GM23338 (cell line): ENCODE results near the gene ABCA13. TPM values are rescaled to one million over a fixed set of nuclear protein-coding genes. Genes with fewer than 3 reads are reported as not detected.

Experiments used
- ATAC-seq: fragments of 200-7000 bp; cut with Tn5 transposase; 3 replicates; pipeline ENCODE4 v1.9.1; 2020
- DNase-seq: peaks from one replicate; pipeline ENCODE4 v3.0.0-alpha.2; 2015; ENCODE audit warnings: low spot score
- H2AFZ ChIP-seq: fragments of 200-600 bp; sonication (generic); 2 replicates; pipeline ENCODE4 v1.8.0; 2016; ENCODE audit warnings: antibody characterized with exemption, mild to moderate bottlenecking, moderate library complexity
- H3F3A ChIP-seq: fragments of 200-600 bp; sonication (generic); replicated peaks from 2 replicates; pipeline ENCODE4 v1.8.0; 2017; ENCODE audit warnings: antibody characterized with exemption, mixed run types, low read depth
- H3K27ac ChIP-seq: fragments of 200-600 bp; sonication (generic); 2 replicates; pipeline ENCODE4 v1.6.1; 2016; ENCODE audit warnings: low read depth
- H3K27me3 ChIP-seq: fragments of 200-600 bp; sonication (generic); 2 replicates; pipeline ENCODE4 v1.8.0; 2016; ENCODE audit warnings: mild to moderate bottlenecking, mixed run types, moderate library complexity; ENCODE audit not compliant: insufficient read depth
- H3K36me3 ChIP-seq: fragments of 200-600 bp; sonication (generic); 2 replicates; pipeline ENCODE4 v1.8.0; 2016; ENCODE audit warnings: mild to moderate bottlenecking; ENCODE audit not compliant: insufficient read depth
- H3K4me1 ChIP-seq: fragments of 200-600 bp; sonication (generic); 2 replicates; pipeline ENCODE4 v1.8.0; 2016; ENCODE audit warnings: mild to moderate bottlenecking, moderate library complexity; ENCODE audit not compliant: insufficient read depth
- H3K4me2 ChIP-seq: fragments of 200-600 bp; sonication (generic); 2 replicates; pipeline ENCODE4 v1.7.1; 2017; ENCODE audit warnings: mixed run types
- H3K4me3 ChIP-seq: fragments of 200-600 bp; sonication (generic); 2 replicates; pipeline ENCODE4 v1.6.1; 2016; ENCODE audit warnings: mixed run types
- H3K79me2 ChIP-seq: fragments of 200-600 bp; sonication (generic); replicated peaks from 2 replicates; pipeline ENCODE4 v1.8.0; 2017; ENCODE audit warnings: mild to moderate bottlenecking; ENCODE audit not compliant: insufficient read depth
- H3K9me2 ChIP-seq: fragments of 200-600 bp; sonication (generic); 2 replicates; pipeline ENCODE4 v1.8.0; 2017; ENCODE audit not compliant: insufficient read depth
- H4K20me1 ChIP-seq: fragments of 200-600 bp; sonication (generic); replicated peaks from 2 replicates; pipeline ENCODE4 v1.8.0; 2017; ENCODE audit warnings: mild to moderate bottlenecking; ENCODE audit not compliant: insufficient read depth
- H3K27ac Mint-ChIP-seq: 2 replicates; pipeline ENCODE4 v1.8.0; 2020; ENCODE audit warnings: inconsistent platforms, mild to moderate bottlenecking, moderate library complexity, mixed read lengths
- H3K27me3 Mint-ChIP-seq: 3 replicates; pipeline ENCODE4 v1.8.0; 2022; ENCODE audit warnings: low read depth, mild to moderate bottlenecking, moderate library complexity, mixed read lengths, inconsistent platforms; ENCODE audit not compliant: insufficient read depth, poor library complexity
- H3K36me3 Mint-ChIP-seq: 3 replicates; pipeline ENCODE4 v1.8.0; 2021; ENCODE audit warnings: low read depth, mild to moderate bottlenecking, inconsistent platforms, moderate library complexity, mixed read lengths
- H3K4me1 Mint-ChIP-seq: 3 replicates; pipeline ENCODE4 v1.8.0; 2020; ENCODE audit warnings: mild to moderate bottlenecking, inconsistent platforms, mixed read lengths
- H3K4me3 Mint-ChIP-seq: 3 replicates; pipeline ENCODE4 v1.8.0; 2021; ENCODE audit warnings: moderate library complexity, mild to moderate bottlenecking, inconsistent platforms, mixed read lengths
- H3K9me3 Mint-ChIP-seq: 3 replicates; pipeline ENCODE4 v1.8.0; 2020; ENCODE audit warnings: moderate library complexity, mild to moderate bottlenecking, inconsistent platforms, mixed read lengths
- CREB1 ChIP-seq: fragments of 250-450 bp; sonication (Bioruptor Pico); IDR thresholded peaks from 2 replicates; pipeline ENCODE4 v1.5.0; 2020; ENCODE audit warnings: low read depth, mild to moderate bottlenecking, moderate library complexity
- CTCF ChIP-seq, 2 experiments: fragments of 200-600 bp in 1 of 2; sonication (generic) in 1 of 2; conservative IDR thresholded peaks; 2 replicates each; pipeline versions ENCODE4 v1.5.1 to v1.6.1; 2016 to 2017; ENCODE audit warnings: antibody characterized with exemption in 2 of 2, low read depth in 2 of 2, mild to moderate bottlenecking in 2 of 2, moderate library complexity in 1 of 2
- ETS1 ChIP-seq: IDR thresholded peaks from 2 replicates; pipeline ENCODE4 v1.6.1; 2016; ENCODE audit warnings: antibody characterized with exemption
- EZH2 ChIP-seq: fragments of 200-600 bp; sonication (generic); IDR thresholded peaks from one replicate; pipeline ENCODE4 v1.8.0; 2017; ENCODE audit warnings: antibody characterized with exemption, mild to moderate bottlenecking, low read depth; ENCODE audit not compliant: unreplicated experiment
- EZH2phosphoT487 ChIP-seq: fragments of 200-600 bp; sonication (generic); IDR thresholded peaks from one replicate; pipeline ENCODE4 v1.8.1; 2018; ENCODE audit warnings: antibody characterized with exemption; ENCODE audit not compliant: unreplicated experiment
- NANOG ChIP-seq: IDR thresholded peaks from 2 replicates; pipeline ENCODE4 v1.6.1; 2016; ENCODE audit warnings: antibody characterized with exemption, borderline replicate concordance
- POLR2AphosphoS5 ChIP-seq: IDR thresholded peaks from 2 replicates; pipeline ENCODE4 v1.6.1; 2016; ENCODE audit warnings: antibody characterized with exemption, low read depth
- REST ChIP-seq: IDR thresholded peaks from one replicate; pipeline ENCODE4 v1.6.1; 2018; ENCODE audit warnings: antibody characterized with exemption; ENCODE audit not compliant: unreplicated experiment
- STAT1 ChIP-seq: IDR thresholded peaks from one replicate; pipeline ENCODE4 v1.6.1; 2016; ENCODE audit warnings: antibody characterized with exemption; ENCODE audit not compliant: unreplicated experiment
- ZNF114 ChIP-seq: fragments of 250-450 bp; sonication (Bioruptor Pico); IDR thresholded peaks from 2 replicates; pipeline ENCODE4 v1.5.0; 2020; ENCODE audit warnings: mild to moderate bottlenecking, moderate library complexity
- ZNF331 ChIP-seq: fragments of 250-450 bp; sonication (Bioruptor Pico); IDR thresholded peaks from 2 replicates; pipeline ENCODE4 v1.5.0; 2020; ENCODE audit warnings: low read depth, mild to moderate bottlenecking, moderate library complexity
- ZNF462 ChIP-seq: fragments of 250-450 bp; sonication (Bioruptor Pico); IDR thresholded peaks from 2 replicates; pipeline ENCODE4 v1.5.0; 2020; ENCODE audit warnings: mild to moderate bottlenecking, moderate library complexity
- polyA plus RNA-seq: library from polyadenylated mRNA; unstranded; fragments of >200 nt; fragmentation: Nextera tagmentation; extraction: Ambion mirVana; gene quantifications from 2 replicates; pipeline ENCODE4 v1.2.1, GENCODE V29; 2016
- total RNA-seq: library from RNA; depleted of rRNA; stranded (reverse); fragments of >200 nt; shearing (Covaris generic); gene quantifications from 2 replicates; pipeline ENCODE4 v1.2.3, GENCODE V29; 2014

Gene ABCA13
- total and polyA plus RNA-seq, 2 experiments from 2014 or later = 0.21 TPM; not detected in 1

- Mint-ChIP-seq H3K27me3 (no peaks in the 10 kb centered on the region), H3K4me1 (no peaks in the 10 kb centered on the region; the same call in 2 of the 3 replicates), H3K27ac (no peak overlapping the region), H3K9me3 (no peaks in the 10 kb centered on the region), H3K36me3 (no peaks in the 10 kb centered on the region; the same call in 2 of the 3 replicates), H3K4me3 (no peak overlapping the region)
- Histone ChIP-seq H3K79me2 (no peaks in the 10 kb centered on the region), H3K4me3 (no peak overlapping the region), H3F3A (no peaks in the 10 kb centered on the region), H3K27ac (no peak overlapping the region), H2AFZ (no peak overlapping the region), H3K4me1 (no peaks in the 10 kb centered on the region), H3K4me2 (no peak overlapping the region), H3K27me3 (no peaks in the 10 kb centered on the region), H3K36me3 (no peaks in the 10 kb centered on the region), H3K9me2 (no peaks in the 10 kb centered on the region; the same call in 1 of the 2 replicates), H4K20me1 (no peaks in the 10 kb centered on the region)
- no peak for DNase-seq
- TF ChIP-seq CTCF (conservative IDR thresholded peaks at IDR 0.05; ENCODE audit: low read depth in 2 of 2) (no peak), ETS1 (no peak), REST (no peak), ZNF462 (no peak), EZH2phosphoT487 (no peak), ZNF114 (no peak), POLR2AphosphoS5 (no peak), ZNF331 (CRISPR knock-in tag) (no peak), NANOG (no peak), CREB1 (CRISPR knock-in tag) (no peak), EZH2 (no peak), STAT1 (no peak)
- no peak for ATAC-seq
Measured at GRCh38 chr7:48416327-48416908, 245.2 kb downstream of the ABCA13 start.
